Loucy (cell line): ENCODE data around the gene TMEM59L.

Experiments
- CTCF ChIP-seq: fragments of 200-600 bp; sonication (generic); conservative IDR thresholded peaks from 2 replicates; pipeline ENCODE4 v1.5.1; 2014; ENCODE audit warnings: mild to moderate bottlenecking, antibody characterized with exemption, low read length
- EZH2phosphoT487 ChIP-seq: fragments of 200-600 bp; IDR thresholded peaks from 2 replicates; pipeline ENCODE4 v1.6.1; 2018; ENCODE audit warnings: antibody characterized with exemption, mild to moderate bottlenecking, moderate library complexity, borderline replicate concordance

GRCh38 chr19:18666317-18666716 is 53.6 kb downstream of the TMEM59L start:
- TF ChIP-seq CTCF (no peak), EZH2phosphoT487 (no peak)
